AG04450 (cell line): ENCODE measurements around the gene UBASH3A. TPM values are rescaled to one million over a fixed set of nuclear protein-coding genes. Genes with fewer than 3 reads are reported as not detected.
"Not testable (repeated sequence)": the region's sequence is repeated elsewhere in the genome, so short reads cannot be mapped to it uniquely, and the experiment has no call there.

Experiments used
- CTCF ChIA-PET: fragments of 300-600, 350-600 bp; formaldehyde crosslinking; extraction: SDS; loops from one replicate; lab custom pipeline; 2022; ENCODE audit warnings: antibody characterized with exemption, inconsistent platforms; lab: Charles Lee
- POLR2A ChIA-PET: fragments of 350-600 bp; formaldehyde crosslinking; extraction: SDS; loops from one replicate; lab custom pipeline; 2021; ENCODE audit warnings: antibody characterized with exemption, inconsistent platforms; lab: Yijun Ruan, JAX
- DNase-seq: peaks from one replicate; pipeline ENCODE4 v3.0.0-alpha.2; 2011; ENCODE audit warnings: low read depth, low spot score
- H3K27ac ChIP-seq: one replicate; pipeline ENCODE4 v1.5.1; 2012; ENCODE audit warnings: low read depth, low read length, control low read depth
- H3K27me3 ChIP-seq: one replicate; pipeline ENCODE4 v1.6.0; 2012; ENCODE audit warnings: low read length; ENCODE audit not compliant: control insufficient read depth, insufficient read depth
- H3K4me3 ChIP-seq: 2 replicates; pipeline ENCODE4 v1.5.1; 2011; ENCODE audit warnings: mild to moderate bottlenecking, low read depth, low read length, control low read depth
- H3K9me3 ChIP-seq: 2 replicates; pipeline ENCODE4 v1.5.1; 2012; ENCODE audit warnings: low read length; ENCODE audit not compliant: control insufficient read depth, insufficient read depth
- CTCF ChIP-seq: IDR thresholded peaks from 2 replicates; pipeline ENCODE4 v1.5.1; 2011; ENCODE audit warnings: low read depth, low read length, control low read depth, inconsistent platforms
- polyA plus RNA-seq: library from polyadenylated mRNA; depleted of rRNA; stranded (reverse); fragments of >200 nt; gene quantifications from 2 replicates; pipeline ENCODE4 v1.2.3, GENCODE V29; 2011

The UBASH3A gene
- polyA plus RNA-seq, 1 experiment, result not detected

- Histone ChIP-seq H3K27me3 (peaks cover 2% of the 10 kb centered on the region), H3K4me3 (no peak overlapping the region), H3K27ac (no peak overlapping the region), H3K9me3 (no peaks in the 10 kb centered on the region; the same call in 1 of the 2 replicates)
- DNase-seq, result no peak
- ChIA-PET POLR2A (no interaction called here), CTCF (no interaction called here)
- TF ChIP-seq CTCF, result no peak
These were observed 3.2 kb downstream of the UBASH3A start for GRCh38 chr21:42406866-42407265.

GRCh38 chr21:42407476-42407875 lies 3.8 kb downstream of the UBASH3A start:
- POLR2A ChIA-PET, result no interaction called here

GRCh38 chr21:42408718-42409117 lies 5.0 kb downstream of the UBASH3A start:
- H3K9me3 ChIP-seq, POLR2A ChIA-PET, H3K27ac ChIP-seq, DNase-seq, H3K4me3 ChIP-seq, CTCF ChIA-PET, H3K27me3 ChIP-seq: not testable (repeated sequence)

More at GRCh38 chr21:42407476-42407875, 3.8 kb downstream of the UBASH3A start:
- no peaks in the 10 kb centered on the region; the same call in 1 of the 2 replicates for H3K9me3 ChIP-seq
- no peak overlapping the region for H3K27ac ChIP-seq
- no peak for DNase-seq
- TF ChIP-seq CTCF, result no peak
- H3K4me3 ChIP-seq, result no peak overlapping the region
- peaks cover 2% of the 10 kb centered on the region for H3K27me3 ChIP-seq
- CTCF ChIA-PET, result no interaction called here

- ChIA-PET CTCF (no interaction called here), POLR2A (no interaction called here)
- Histone ChIP-seq H3K27ac (no peak overlapping the region), H3K9me3 (no peaks in the 10 kb centered on the region; the same call in 1 of the 2 replicates), H3K27me3 (peaks cover 2% of the 10 kb centered on the region), H3K4me3 (no peak overlapping the region)
- TF ChIP-seq CTCF, result no peak
- no peak for DNase-seq
These were observed 5.7 kb downstream of the UBASH3A start for GRCh38 chr21:42409366-42409765.

- ChIA-PET CTCF (no interaction called here), POLR2A (no interaction called here)
- peaks cover 2% of the 10 kb centered on the region for H3K27me3 ChIP-seq
- DNase-seq, result no peak
- H3K4me3 ChIP-seq, result no peak overlapping the region
- no peaks in the 10 kb centered on the region; the same call in 1 of the 2 replicates for H3K9me3 ChIP-seq
- H3K27ac ChIP-seq, result no peak overlapping the region
- no peak for TF ChIP-seq CTCF
These were observed 7.6 kb downstream of the UBASH3A start for GRCh38 chr21:42411197-42411869.
